Measurements from ENCODE around the gene ZNF521.

DNA sequence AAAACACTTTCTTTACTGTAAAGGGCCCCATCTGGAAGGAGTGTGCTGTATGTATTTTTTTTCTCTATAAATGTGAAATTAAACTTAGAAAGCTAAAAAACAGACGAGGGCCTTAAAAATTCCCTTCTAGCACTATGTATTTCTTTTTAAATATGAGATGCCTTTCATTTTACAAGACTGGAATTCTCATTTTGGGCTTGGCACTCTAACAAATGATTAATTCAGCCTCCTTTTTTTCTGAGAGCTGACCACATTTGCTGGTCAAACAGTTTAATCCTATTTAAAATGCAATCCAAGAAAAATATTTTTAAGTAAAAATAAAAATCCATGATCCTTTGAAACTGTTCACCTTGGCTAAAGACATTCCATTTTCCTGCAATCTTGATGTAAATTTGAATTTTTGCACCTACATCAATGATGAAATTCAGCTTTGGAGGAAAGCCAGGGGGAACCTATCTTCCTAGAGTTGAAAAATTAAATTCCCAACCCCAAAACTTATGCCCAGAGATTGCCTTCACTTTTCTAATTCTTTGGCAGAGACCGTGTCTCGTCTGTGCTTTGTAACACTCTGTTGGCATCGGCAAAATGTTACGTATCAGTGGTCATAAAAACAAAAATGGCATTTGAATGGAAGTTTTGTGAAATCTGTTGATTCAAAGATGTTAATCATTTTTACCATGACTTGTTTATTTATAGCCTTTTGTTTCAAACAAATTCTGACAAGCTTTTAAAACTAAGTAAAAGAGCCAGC, 284.5 kb downstream of the ZNF521 start:
- no peak for TF ChIP-seq POLR2A (IDR thresholded peaks at IDR 0.05)
- TF ChIP-seq, protein P1, sequence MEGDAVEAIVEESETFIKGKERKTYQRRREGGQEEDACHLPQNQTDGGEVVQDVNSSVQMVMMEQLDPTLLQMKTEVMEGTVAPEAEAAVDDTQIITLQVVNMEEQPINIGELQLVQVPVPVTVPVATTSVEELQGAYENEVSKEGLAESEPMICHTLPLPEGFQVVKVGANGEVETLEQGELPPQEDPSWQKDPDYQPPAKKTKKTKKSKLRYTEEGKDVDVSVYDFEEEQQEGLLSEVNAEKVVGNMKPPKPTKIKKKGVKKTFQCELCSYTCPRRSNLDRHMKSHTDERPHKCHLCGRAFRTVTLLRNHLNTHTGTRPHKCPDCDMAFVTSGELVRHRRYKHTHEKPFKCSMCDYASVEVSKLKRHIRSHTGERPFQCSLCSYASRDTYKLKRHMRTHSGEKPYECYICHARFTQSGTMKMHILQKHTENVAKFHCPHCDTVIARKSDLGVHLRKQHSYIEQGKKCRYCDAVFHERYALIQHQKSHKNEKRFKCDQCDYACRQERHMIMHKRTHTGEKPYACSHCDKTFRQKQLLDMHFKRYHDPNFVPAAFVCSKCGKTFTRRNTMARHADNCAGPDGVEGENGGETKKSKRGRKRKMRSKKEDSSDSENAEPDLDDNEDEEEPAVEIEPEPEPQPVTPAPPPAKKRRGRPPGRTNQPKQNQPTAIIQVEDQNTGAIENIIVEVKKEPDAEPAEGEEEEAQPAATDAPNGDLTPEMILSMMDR (IDR thresholded peaks at IDR 0.05): no peak

All from upper lobe of left lung (tissue), 4 donors.